Tongue (tissue), 2 donors: ENCODE measurements around the gene RHEB. TPM values are rescaled to one million over a fixed set of nuclear protein-coding genes. Genes with fewer than 3 reads are reported as not detected.

Experiments used
- DNase-seq: peaks from one replicate; pipeline ENCODE4 v3.0.0-alpha.2; 2015
- total RNA-seq: library from RNA; depleted of rRNA; stranded (reverse); fragments of >200 nt; gene quantifications from one replicate; pipeline ENCODE4 v1.2.3, GENCODE V29; 2014

Gene RHEB
- total RNA-seq, 1 donor from 2014 or later = 64.9 TPM

- no peak for DNase-seq
Observed at GRCh38 chr7:151503902-151504714, 15.6 kb downstream of the RHEB start.

GRCh38 chr7:151501676-151502075 lies 18.0 kb downstream of the RHEB start:
- DNase-seq = no peak

- no peak for DNase-seq
Observed at GRCh38 chr7:151498495-151498894, 21.2 kb downstream of the RHEB start.

- DNase-seq = no peak
Observed at GRCh38 chr7:151497306-151497871, 22.3 kb downstream of the RHEB start.

GRCh38 chr7:151495360-151495759 lies 24.3 kb downstream of the RHEB start:
- no peak for DNase-seq

GRCh38 chr7:151494298-151495284 lies 25.1 kb downstream of the RHEB start:
- DNase-seq = no peak

- no peak for DNase-seq
Observed at GRCh38 chr7:151493083-151493482, 26.6 kb downstream of the RHEB start.

GRCh38 chr7:151491859-151492258 lies 27.8 kb downstream of the RHEB start:
- DNase-seq = no peak

GRCh38 chr7:151490456-151491105 lies 29.1 kb downstream of the RHEB start:
- no peak for DNase-seq

- DNase-seq = no peak
Observed at GRCh38 chr7:151489498-151489897, 30.2 kb downstream of the RHEB start.

- DNase-seq = no peak
Observed at GRCh38 chr7:151488096-151488495, 31.6 kb downstream of the RHEB start.

GRCh38 chr7:151487228-151487627 lies 32.5 kb downstream of the RHEB start:
- DNase-seq = no peak

GRCh38 chr7:151486074-151486473 lies 33.6 kb downstream of the RHEB start:
- DNase-seq = no peak

GRCh38 chr7:151484971-151485707 lies 34.6 kb downstream of the RHEB start:
- no peak for DNase-seq

GRCh38 chr7:151483711-151483983 lies 36.0 kb downstream of the RHEB start:
- no peak for DNase-seq

- DNase-seq = no peak
Observed at GRCh38 chr7:151482883-151483710, 36.6 kb downstream of the RHEB start.

- DNase-seq = no peak
Observed at GRCh38 chr7:151481650-151482505, 37.8 kb downstream of the RHEB start.

GRCh38 chr7:151477867-151478266 lies 41.8 kb downstream of the RHEB start:
- no peak for DNase-seq

GRCh38 chr7:151472644-151473380 lies 46.9 kb downstream of the RHEB start:
- no peak for DNase-seq
